ENCODE data around the gene DNMT3A. TPM values are rescaled to one million over a fixed set of nuclear protein-coding genes. Genes with fewer than 3 reads are reported as not detected.
A peak's percentile ranks its signal among the peaks of the same experiment; 100 is the strongest.

Gene DNMT3A
- total RNA-seq, 4 donors from 2014 or later: 11.3 to 29.5 (median 16.9) TPM

DNA sequence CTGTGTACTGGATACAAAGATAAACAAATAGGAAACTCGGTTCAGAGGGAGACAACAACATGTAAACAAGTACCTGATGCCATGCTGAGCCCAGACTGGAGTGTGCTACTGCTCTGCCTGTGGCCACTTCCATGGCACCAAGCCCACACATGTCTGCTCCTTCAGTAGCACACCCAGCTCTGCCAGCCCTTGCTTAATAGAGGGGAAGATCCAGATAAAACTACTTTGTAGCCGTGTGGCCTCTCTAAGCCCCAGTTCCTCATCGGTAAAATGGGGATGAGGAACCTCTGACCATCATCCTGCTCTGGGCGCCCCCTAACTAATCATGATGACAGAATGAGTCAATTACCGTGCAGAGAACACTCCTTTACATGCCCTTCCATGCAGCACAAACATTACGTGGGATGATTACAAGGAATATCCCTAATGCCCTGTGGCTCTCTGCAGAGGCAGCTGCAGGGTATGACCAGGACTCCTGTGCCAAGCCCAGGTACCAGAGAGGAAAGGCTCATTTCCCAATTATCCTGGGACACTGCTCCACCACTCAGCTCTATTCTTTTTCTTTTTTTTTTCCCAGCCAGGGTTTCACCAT lies 34.9 kb downstream of the DNMT3A start:
- Histone ChIP-seq H3K27me3 (no peaks in the 10 kb centered on the region), H3K4me1 (peaks cover 91 to 100% (median 96%) of the 10 kb centered on the region in 4 donors), H3K36me3 (peaks cover 0 to 35% (median 18%) of the 10 kb centered on the region in 4 donors), H3K27ac (replicated peaks in 1 of 4) (no peak overlapping the region), H3K4me3 (no peak overlapping the region), H3K9me3 (no peaks in the 10 kb centered on the region)
- intact Hi-C loops (cut with DNase I): no loop called here
- 31% methylated on average over 6 of the region's 6 CpGs for WGBS
- DNase-seq (ENCODE audit: extremely low spot score): no peak
- no peak for TF ChIP-seq EP300 (IDR thresholded peaks at IDR 0.05)
- peak in 1 of 2 donors; percentile 14 for TF ChIP-seq POLR2AphosphoS5 (IDR thresholded peaks at IDR 0.05)
- TF ChIP-seq POLR2A (IDR thresholded peaks at IDR 0.05; ENCODE audit: low read depth): no peak
- TF ChIP-seq, protein P1, sequence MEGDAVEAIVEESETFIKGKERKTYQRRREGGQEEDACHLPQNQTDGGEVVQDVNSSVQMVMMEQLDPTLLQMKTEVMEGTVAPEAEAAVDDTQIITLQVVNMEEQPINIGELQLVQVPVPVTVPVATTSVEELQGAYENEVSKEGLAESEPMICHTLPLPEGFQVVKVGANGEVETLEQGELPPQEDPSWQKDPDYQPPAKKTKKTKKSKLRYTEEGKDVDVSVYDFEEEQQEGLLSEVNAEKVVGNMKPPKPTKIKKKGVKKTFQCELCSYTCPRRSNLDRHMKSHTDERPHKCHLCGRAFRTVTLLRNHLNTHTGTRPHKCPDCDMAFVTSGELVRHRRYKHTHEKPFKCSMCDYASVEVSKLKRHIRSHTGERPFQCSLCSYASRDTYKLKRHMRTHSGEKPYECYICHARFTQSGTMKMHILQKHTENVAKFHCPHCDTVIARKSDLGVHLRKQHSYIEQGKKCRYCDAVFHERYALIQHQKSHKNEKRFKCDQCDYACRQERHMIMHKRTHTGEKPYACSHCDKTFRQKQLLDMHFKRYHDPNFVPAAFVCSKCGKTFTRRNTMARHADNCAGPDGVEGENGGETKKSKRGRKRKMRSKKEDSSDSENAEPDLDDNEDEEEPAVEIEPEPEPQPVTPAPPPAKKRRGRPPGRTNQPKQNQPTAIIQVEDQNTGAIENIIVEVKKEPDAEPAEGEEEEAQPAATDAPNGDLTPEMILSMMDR (IDR thresholded peaks at IDR 0.05): no peak

DNA sequence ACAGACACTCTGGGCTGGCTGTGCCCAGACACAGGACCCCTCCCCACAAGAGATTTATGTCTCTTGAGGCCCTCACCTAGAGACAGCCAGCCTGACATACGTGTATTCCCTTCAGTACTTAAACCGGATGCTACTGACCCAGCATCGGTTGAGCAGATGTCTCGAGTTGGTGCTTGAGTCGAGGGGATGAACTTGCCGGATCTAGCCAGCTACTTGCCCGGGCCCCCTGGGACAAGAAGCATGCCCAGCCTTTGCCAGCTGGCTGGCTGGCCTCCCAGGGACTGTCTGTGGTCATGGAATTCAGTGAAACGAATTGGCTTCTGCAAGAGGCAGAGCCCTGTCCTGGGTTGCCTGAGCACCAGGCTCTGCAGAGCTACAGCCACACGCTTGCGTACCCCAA lies 36.0 kb downstream of the DNMT3A start:
- intact Hi-C loops (cut with DNase I): no loop called here
- no peaks in the 10 kb centered on the region for H3K9me3 ChIP-seq
- no peak for DNase-seq (ENCODE audit: extremely low spot score)
- H3K36me3 ChIP-seq: peaks cover 0 to 28% (median 16%) of the 10 kb centered on the region in 4 donors
- peak overlapping the region in 3 of 4 donors; percentile 2 to 38 (median 15) for H3K27ac ChIP-seq (replicated peaks in 1 of 4)
- no peak for TF ChIP-seq POLR2A (IDR thresholded peaks at IDR 0.05; ENCODE audit: low read depth)
- TF ChIP-seq, protein P1 (IDR thresholded peaks at IDR 0.05): no peak
- TF ChIP-seq POLR2AphosphoS5 (IDR thresholded peaks at IDR 0.05): no peak
- TF ChIP-seq EP300 (IDR thresholded peaks at IDR 0.05): no peak
- H3K27me3 ChIP-seq: no peaks in the 10 kb centered on the region
- peaks cover 82 to 100% (median 96%) of the 10 kb centered on the region in 4 donors for H3K4me1 ChIP-seq
- 30% methylated on average over 10 of the region's 10 CpGs for WGBS
- H3K4me3 ChIP-seq: no peak overlapping the region

DNA sequence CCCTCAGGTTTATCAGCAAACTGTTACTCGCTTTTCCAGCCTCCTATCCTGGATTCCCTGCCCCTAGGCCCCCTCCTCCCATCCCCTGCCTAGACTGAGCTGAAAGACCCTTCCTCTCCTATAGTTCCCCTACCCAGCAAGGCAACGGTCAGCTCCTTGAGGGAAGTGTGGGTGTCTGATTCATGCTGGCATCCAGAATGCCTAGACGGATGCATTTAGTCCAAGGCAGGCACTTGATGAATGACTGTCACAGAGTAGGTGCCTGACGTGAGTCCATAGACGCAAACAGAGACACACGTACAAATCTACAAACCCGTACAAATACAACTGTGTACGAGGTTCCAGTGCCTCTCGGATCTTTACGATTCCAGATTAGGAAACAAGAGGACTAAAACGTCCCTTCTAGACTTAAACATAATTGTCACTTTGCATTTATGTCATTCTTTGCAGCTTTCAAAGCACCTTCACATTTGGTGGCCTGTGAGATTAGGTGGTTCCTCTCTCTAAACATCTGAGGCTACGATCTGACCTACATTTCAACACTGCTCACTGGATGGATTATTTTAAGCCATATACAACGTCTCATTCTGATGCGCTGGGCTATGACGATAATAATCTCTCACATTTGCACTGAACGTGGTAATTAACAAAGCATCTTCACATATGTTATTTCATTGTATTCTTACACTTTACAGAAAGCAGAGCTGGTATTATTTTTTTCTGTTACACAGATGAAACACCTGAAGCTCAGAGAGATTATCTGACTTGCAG lies 36.7 kb downstream of the DNMT3A start:
- H3K27me3 ChIP-seq: no peaks in the 10 kb centered on the region
- no peak for DNase-seq (ENCODE audit: extremely low spot score)
- no peaks in the 10 kb centered on the region for H3K9me3 ChIP-seq
- WGBS: 64% methylated on average over 16 of the region's 16 CpGs
- H3K4me3 ChIP-seq: no peak overlapping the region
- peaks cover 75 to 96% (median 89%) of the 10 kb centered on the region in 4 donors for H3K4me1 ChIP-seq
- H3K36me3 ChIP-seq: peaks cover 0 to 30% (median 18%) of the 10 kb centered on the region in 4 donors
- intact Hi-C loops (cut with DNase I): no loop called here
- TF ChIP-seq POLR2A (IDR thresholded peaks at IDR 0.05; ENCODE audit: low read depth): no peak
- TF ChIP-seq, protein P1 (IDR thresholded peaks at IDR 0.05): no peak
- no peak for TF ChIP-seq EP300 (IDR thresholded peaks at IDR 0.05)
- TF ChIP-seq POLR2AphosphoS5 (IDR thresholded peaks at IDR 0.05): no peak
- peak overlapping the region in 3 of 4 donors; percentile 2 to 38 (median 15) for H3K27ac ChIP-seq (replicated peaks in 1 of 4)

DNA sequence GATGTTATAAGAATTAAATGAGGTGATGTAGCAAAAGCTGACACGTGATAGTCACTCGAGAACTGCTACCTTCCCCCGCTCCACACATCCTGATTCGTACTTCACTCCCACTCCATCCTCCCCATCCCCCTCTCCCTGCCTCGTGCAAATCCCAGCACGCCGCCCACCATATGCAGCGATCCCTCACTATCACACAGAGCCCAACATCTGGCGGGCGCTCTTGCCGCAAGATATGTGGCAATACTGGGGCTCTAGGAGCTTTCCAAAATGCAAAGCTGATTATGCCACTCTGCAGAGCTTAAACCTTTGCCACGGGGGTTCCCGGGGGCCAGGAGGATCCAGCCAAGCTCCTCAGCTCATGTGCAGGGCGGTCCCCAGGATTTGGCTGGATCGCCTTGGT lies 37.4 kb downstream of the DNMT3A start:
- Histone ChIP-seq H3K4me3 (no peak overlapping the region), H3K9me3 (no peaks in the 10 kb centered on the region), H3K27me3 (no peaks in the 10 kb centered on the region), H3K36me3 (peaks cover 0 to 36% (median 24%) of the 10 kb centered on the region in 4 donors), H3K4me1 (peaks cover 70 to 96% (median 87%) of the 10 kb centered on the region in 4 donors), H3K27ac (replicated peaks in 1 of 4) (peak overlapping the region in 1 of 4 donors; percentile 38)
- DNase-seq (ENCODE audit: extremely low spot score): no peak
- WGBS: 79% methylated on average over 15 of the region's 15 CpGs
- TF ChIP-seq POLR2A (IDR thresholded peaks at IDR 0.05; ENCODE audit: low read depth) (no peak), POLR2AphosphoS5 (IDR thresholded peaks at IDR 0.05) (no peak)
- intact Hi-C loops (cut with DNase I): no loop called here

DNA sequence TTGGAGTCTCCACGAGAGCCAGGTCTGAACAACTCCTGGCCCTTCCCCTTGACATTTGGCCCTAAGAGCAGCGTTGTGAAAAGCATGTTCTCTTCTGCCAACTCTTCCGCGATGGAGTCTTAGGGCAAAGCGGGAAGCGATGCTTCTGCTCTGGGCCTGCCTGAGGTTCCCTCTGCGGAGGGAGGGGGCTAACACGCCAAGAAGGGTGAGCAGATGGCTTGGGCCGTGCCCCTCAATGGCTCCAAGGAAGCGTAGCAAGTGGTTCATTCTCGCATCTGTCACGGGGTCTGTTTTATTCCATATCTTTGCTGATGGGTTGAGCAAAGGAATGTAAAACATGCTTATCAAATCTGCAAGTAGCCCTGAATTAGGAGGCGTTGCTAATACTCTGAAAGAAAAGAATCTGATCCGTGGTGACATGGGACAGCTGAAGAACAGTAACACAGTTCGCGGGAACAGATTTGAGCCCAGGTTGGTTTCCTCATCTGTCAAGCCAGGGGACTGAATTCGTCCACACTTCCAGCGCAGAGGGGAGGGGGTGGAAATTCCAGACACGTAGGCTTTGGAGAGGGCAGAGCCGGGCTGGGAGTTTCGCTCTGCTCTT lies 38.0 kb downstream of the DNMT3A start:
- H3K9me3 ChIP-seq: no peaks in the 10 kb centered on the region
- peaks cover 0 to 36% (median 26%) of the 10 kb centered on the region in 4 donors for H3K36me3 ChIP-seq
- no peak overlapping the region for H3K4me3 ChIP-seq
- peaks cover 65 to 96% (median 87%) of the 10 kb centered on the region in 4 donors for H3K4me1 ChIP-seq
- H3K27ac ChIP-seq (replicated peaks in 1 of 4): no peak overlapping the region
- TF ChIP-seq POLR2AphosphoS5 (IDR thresholded peaks at IDR 0.05): no peak
- TF ChIP-seq, protein P1 (IDR thresholded peaks at IDR 0.05): no peak
- TF ChIP-seq EP300 (IDR thresholded peaks at IDR 0.05): no peak
- TF ChIP-seq POLR2A (IDR thresholded peaks at IDR 0.05; ENCODE audit: low read depth): no peak
- H3K27me3 ChIP-seq: no peaks in the 10 kb centered on the region
- 59% methylated on average over 21 of the region's 21 CpGs for WGBS
- intact Hi-C loops (cut with DNase I): no loop called here
- no peak for DNase-seq (ENCODE audit: extremely low spot score)
